ENCODE measurements around the gene OR6V1. TPM values are rescaled to one million over a fixed set of nuclear protein-coding genes. Genes with fewer than 3 reads are reported as not detected.

The OR6V1 gene
- total RNA-seq, 2 donors from 2014 or later: not detected

- Histone ChIP-seq H3K27me3 (replicated peaks; ENCODE audit: insufficient read depth) (no peaks in the 10 kb centered on the region), H3K9me3 (no peaks in the 10 kb centered on the region), H3K4me1 (ENCODE audit: control insufficient read depth in 1 of 2, low read depth in 2 of 2) (no peaks in the 10 kb centered on the region), H3K4me3 (no peak overlapping the region), H3K27ac (no peak overlapping the region), H3K36me3 (no peaks in the 10 kb centered on the region)
- ATAC-seq (ENCODE audit: insufficient number of reproducible peaks, low FRiP score, low read depth) (no peak), DNase-seq (ENCODE audit: low spot score) (no peak)
- no peak for TF ChIP-seq CTCF (IDR thresholded peaks at IDR 0.05)
Measured at GRCh38 chr7:143041346-143041745, 10.8 kb upstream of the OR6V1 start.

DNA sequence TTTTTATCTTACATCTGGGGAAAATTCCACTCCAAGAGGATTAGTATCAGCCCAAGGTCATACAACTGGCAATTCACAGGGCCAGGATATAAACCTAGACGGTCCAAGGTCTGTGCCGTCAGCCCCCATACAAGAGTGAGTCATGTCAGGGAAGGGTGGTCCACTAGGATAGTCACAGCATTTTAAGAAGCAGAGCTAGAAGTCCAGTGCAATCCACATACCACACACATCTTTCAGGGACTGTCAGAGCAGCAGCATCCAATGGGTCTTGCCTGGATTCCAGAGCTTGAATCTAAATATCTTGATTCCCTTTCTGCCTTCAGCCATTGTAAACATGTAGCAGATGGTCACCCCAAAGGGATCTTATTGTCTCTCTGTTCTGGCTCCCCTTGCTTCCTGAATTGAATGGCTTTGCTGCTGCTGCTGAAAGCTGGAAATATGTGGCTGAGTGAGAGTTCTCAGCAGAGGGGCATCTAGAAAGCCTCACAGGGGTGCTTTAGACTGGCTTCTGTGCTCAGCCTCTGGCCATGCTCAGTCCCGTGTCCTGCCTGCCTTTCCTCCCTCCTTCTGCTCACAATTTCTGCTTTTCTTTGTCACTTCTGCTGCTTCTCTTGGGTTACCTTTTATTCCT, 9.9 kb upstream of the OR6V1 start:
- no peak for ATAC-seq (ENCODE audit: insufficient number of reproducible peaks, low FRiP score, low read depth)
- TF ChIP-seq CTCF (IDR thresholded peaks at IDR 0.05): no peak
- H3K27ac ChIP-seq: no peak overlapping the region

GRCh38 chr7:143042790-143043271, 9.3 kb upstream of the OR6V1 start:
- H3K4me3 ChIP-seq: no peak overlapping the region
- ATAC-seq (ENCODE audit: insufficient number of reproducible peaks, low FRiP score, low read depth) (no peak), DNase-seq (ENCODE audit: low spot score) (no peak)
- no peaks in the 10 kb centered on the region for H3K4me1 ChIP-seq (ENCODE audit: control insufficient read depth in 1 of 2, low read depth in 2 of 2)
- H3K27me3 ChIP-seq (replicated peaks; ENCODE audit: insufficient read depth): no peaks in the 10 kb centered on the region
- no peak for TF ChIP-seq CTCF (IDR thresholded peaks at IDR 0.05)
- H3K36me3 ChIP-seq: no peaks in the 10 kb centered on the region
- no peaks in the 10 kb centered on the region for H3K9me3 ChIP-seq
- H3K27ac ChIP-seq: no peak overlapping the region

More for the DNA sequence above, 9.9 kb upstream of the OR6V1 start:
- no peaks in the 10 kb centered on the region for H3K4me1 ChIP-seq (ENCODE audit: control insufficient read depth in 1 of 2, low read depth in 2 of 2)
- no peak overlapping the region for H3K4me3 ChIP-seq
- DNase-seq (ENCODE audit: low spot score): no peak
- H3K27me3 ChIP-seq (replicated peaks; ENCODE audit: insufficient read depth): no peaks in the 10 kb centered on the region
- H3K9me3 ChIP-seq: no peaks in the 10 kb centered on the region
- H3K36me3 ChIP-seq: no peaks in the 10 kb centered on the region

- H3K36me3 ChIP-seq: no peaks in the 10 kb centered on the region
- no peaks in the 10 kb centered on the region for H3K27me3 ChIP-seq (replicated peaks; ENCODE audit: insufficient read depth)
- ATAC-seq (ENCODE audit: insufficient number of reproducible peaks, low FRiP score, low read depth) (no peak), DNase-seq (ENCODE audit: low spot score) (no peak)
- TF ChIP-seq CTCF (IDR thresholded peaks at IDR 0.05): no peak
- no peaks in the 10 kb centered on the region for H3K4me1 ChIP-seq (ENCODE audit: control insufficient read depth in 1 of 2, low read depth in 2 of 2)
- no peak overlapping the region for H3K4me3 ChIP-seq
- no peaks in the 10 kb centered on the region for H3K9me3 ChIP-seq
- H3K27ac ChIP-seq: no peak overlapping the region
Measured at GRCh38 chr7:143043391-143043790, 8.8 kb upstream of the OR6V1 start.

- no peaks in the 10 kb centered on the region for H3K36me3 ChIP-seq
- no peaks in the 10 kb centered on the region for H3K9me3 ChIP-seq
- no peaks in the 10 kb centered on the region for H3K27me3 ChIP-seq (replicated peaks; ENCODE audit: insufficient read depth)
- DNase-seq (ENCODE audit: low spot score) (no peak), ATAC-seq (ENCODE audit: insufficient number of reproducible peaks, low FRiP score, low read depth) (no peak)
- H3K27ac ChIP-seq: no peak overlapping the region
- no peak for TF ChIP-seq CTCF (IDR thresholded peaks at IDR 0.05)
- H3K4me3 ChIP-seq: no peak overlapping the region
- peaks cover 8 to 9% of the 10 kb centered on the region in 2 donors for H3K4me1 ChIP-seq (ENCODE audit: control insufficient read depth in 1 of 2, low read depth in 2 of 2)
Measured at GRCh38 chr7:143046426-143046851, 5.7 kb upstream of the OR6V1 start.
